Heart left ventricle (tissue), 13 donors: Measurements from ENCODE around the gene KIF26B.
"Not testable (repeated sequence)": the region's sequence is repeated elsewhere in the genome, so short reads cannot be mapped to it uniquely, and the experiment has no call there.

Source experiments
- POLR2A ChIP-seq, 2 donors: fragments of 450-650 bp; IDR thresholded peaks; one replicate each; pipeline ENCODE4 v1.6.1; 2017; ENCODE audit warnings: antibody characterized with exemption in 2 of 2, mild to moderate bottlenecking in 2 of 2, moderate library complexity in 2 of 2
- TF ChIP-seq, protein P1 (sequence below), 12 donors: fragments of 200-600 bp; sonication (generic) in 4 of 12; IDR thresholded peaks; one replicate each; pipeline versions ENCODE4 v1.5.0 to v1.8.0; 2018 to 2022; ENCODE audit warnings: antibody characterized with exemption in 12 of 12, mild to moderate bottlenecking in 5 of 12
- donor health status: ischemic (EF 13 %, LVEDD 7.1; RV severe dilation, severe dysfunction).
- donor health status: DM: no; HTN: yes; CAD: no.
- donor health status: DM: no; HTN: no; CAD: no.
- donor health status: ischemic (EF 25% LVEDD 6.9; RV normal size, moderate dysfunction).
- donor health status: ischemic (EF 25% LVEDD 5.7; RV mildly dilated, moderate dysfunction).
- donor health status: ischemic (EF 35%, LVEDD 5.7; RV mildly dilated, moderate dysfunction).
- donor health status: nonischemic (EF 11% LVEDD 7.7; RV severe dilation, severe dysfunction).
- donor health status: DM: yes; HTN: yes; CAD: no.
- donor health status: PGD.
- donor health status: ischemic (EF 29% LVEDD 5.4; RV normal size, mild dysfunction).
- donor health status: nonischemic (EF 23%, LVEDD 6.1; RV moderate dilation, normal function).

DNA sequence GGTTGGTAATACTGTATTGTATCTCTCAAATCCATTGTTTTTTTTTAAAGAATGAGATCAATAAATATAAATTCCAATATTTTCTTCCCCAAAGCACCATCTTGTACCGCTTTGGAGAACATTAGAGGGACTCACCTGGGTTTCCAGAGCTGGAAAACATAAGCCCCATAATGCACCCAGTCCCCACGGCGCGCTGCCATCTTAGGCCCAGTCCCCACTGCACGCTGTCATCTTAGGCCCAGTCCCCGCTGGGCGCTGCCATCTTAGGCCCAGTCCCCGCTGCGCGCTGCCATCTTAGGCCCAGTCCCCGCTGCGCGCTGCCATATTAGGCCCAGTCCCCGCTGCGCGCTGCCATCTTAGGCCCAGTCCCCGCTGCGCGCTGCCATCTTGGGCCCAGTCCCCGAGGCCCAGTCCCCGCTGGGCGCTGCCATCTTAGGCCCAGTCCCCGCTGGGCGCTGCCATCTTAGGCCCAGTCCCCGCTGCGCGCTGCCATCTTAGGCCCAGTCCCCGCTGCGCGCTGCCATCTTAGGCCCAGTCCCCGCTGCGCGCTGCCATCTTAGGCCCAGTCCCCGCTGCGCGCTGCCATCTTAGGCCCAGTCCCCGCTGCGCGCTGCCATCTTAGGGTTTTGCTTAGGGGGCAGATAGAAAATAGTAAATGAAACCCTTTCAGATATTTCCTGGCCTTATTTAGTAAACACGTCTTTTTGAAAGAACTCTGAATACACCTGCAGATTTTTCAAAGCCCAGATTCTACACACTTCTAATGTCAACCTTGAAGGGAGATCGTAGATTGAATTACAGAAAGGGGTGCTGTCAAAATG lies 518.3 kb downstream of the KIF26B start:
- TF ChIP-seq, protein P1, sequence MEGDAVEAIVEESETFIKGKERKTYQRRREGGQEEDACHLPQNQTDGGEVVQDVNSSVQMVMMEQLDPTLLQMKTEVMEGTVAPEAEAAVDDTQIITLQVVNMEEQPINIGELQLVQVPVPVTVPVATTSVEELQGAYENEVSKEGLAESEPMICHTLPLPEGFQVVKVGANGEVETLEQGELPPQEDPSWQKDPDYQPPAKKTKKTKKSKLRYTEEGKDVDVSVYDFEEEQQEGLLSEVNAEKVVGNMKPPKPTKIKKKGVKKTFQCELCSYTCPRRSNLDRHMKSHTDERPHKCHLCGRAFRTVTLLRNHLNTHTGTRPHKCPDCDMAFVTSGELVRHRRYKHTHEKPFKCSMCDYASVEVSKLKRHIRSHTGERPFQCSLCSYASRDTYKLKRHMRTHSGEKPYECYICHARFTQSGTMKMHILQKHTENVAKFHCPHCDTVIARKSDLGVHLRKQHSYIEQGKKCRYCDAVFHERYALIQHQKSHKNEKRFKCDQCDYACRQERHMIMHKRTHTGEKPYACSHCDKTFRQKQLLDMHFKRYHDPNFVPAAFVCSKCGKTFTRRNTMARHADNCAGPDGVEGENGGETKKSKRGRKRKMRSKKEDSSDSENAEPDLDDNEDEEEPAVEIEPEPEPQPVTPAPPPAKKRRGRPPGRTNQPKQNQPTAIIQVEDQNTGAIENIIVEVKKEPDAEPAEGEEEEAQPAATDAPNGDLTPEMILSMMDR (IDR thresholded peaks at IDR 0.05), result not testable (repeated sequence)
- not testable (repeated sequence) for TF ChIP-seq POLR2A (IDR thresholded peaks at IDR 0.05)
